GM19372 (cell line): ENCODE measurements around the gene GNB1.
"Not testable (repeated sequence)": the region's sequence is repeated elsewhere in the genome, so short reads cannot be mapped to it uniquely, and the experiment has no call there.

Experiments used
- ATAC-seq: cut with Tn5 transposase; IDR thresholded peaks from one replicate; pipeline ENCODE4 v1.9.1; 2021; ENCODE audit warnings: mild to moderate bottlenecking, low read depth, moderate library complexity; ENCODE audit not compliant: unreplicated experiment

GNB1 gene

DNA sequence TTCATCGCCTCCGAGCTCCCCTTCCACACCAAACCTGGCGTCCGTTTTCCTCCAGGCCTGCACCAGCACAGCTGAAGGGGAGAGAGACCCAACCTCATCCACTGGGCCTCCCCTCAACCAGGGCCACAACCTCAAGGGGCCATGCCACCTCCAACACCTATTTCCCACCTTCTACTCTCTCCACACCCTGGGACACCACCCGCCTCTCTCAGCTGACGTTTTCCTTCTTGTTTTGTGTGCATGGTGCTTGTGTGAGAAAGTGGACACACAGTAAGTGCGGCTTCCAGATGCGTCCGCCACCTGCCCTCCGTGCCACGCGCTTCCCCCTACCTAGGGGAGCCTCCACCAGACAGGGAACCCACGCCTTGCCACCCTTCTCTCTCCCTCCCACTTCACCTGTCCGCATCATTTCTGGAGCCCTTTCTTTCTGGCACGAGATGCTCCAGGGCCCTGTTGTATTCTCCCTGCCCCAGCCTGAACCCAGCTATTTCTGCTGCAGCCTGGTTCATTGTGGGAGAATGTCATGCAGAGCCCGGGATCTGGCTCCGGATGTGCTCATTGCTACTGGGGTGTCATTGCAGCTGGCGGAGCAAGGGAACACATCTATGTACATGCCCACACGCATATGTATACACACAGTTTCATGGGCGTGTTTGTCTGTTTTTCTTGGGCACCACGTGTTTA is 1.3 kb upstream of the GNB1 start:
- ATAC-seq = no peak

GRCh38 chr1:1891349-1892078 is 627 bp upstream of the GNB1 start:
- ATAC-seq = peak; percentile 13

DNA sequence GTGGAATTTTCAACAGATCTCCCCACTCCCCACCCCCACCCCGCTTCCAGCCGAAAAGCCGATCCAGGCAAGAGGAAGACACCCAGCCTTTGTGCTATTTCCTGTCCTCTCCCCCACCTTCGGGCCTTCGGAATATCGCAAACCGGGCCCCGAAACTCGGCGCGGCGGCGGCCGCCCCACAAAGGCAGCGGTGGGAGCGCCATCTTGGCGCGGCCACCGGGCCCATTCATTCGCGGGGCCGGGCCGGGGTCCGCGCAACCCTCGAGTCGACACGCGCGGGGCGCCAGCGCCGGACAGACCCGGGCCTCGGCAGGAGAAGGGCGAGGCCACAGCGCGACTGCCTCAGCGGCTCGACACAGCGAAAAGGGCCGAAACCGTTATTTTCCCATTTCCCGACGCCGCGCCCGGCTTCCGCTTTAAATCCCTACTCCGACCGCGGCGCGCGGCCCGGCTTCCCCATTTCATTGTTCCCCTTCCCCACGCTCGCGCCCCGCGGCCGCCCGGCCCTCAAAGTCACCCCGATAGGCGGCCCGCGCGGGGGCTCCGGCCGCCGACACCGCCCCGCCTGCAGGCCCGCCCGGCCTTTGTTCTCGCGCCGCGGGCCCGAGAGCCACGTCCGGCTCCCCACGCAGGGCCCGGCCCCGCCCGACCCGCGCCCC is 911 bp downstream of the GNB1 start:
- ATAC-seq = peak; percentile 29

DNA sequence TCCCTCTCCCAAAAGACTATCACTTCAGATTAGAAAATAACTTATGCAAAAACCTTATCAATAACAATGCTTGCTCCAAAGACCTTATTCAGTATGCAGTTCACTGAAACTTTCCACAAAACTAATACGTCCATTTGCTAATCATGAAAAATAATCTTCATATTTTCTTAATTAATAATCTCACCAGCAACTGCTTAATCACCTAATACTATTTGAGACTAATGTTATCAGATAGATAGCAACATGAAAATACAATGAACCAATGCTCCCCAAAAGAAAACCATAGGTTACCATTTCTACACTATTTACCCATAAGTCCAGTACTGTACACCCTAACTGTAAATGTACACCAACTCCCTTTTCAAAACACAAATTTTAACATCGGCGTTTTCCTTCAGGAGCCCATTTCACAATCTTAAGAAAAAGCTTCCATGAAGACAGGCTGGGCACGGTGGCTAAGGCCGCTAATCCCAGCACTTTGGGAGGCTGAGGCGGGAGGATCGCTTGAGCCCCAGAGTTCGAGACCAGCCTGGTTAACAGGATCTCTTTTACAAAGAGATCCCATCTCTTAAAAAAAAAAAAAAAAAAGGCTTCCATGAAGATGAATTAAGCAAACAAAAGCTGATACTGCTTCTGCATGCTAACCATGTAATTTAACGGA is 1.7 kb downstream of the GNB1 start:
- ATAC-seq = no peak

GRCh38 chr1:1883890-1884289 is 7.0 kb downstream of the GNB1 start:
- ATAC-seq = not testable (repeated sequence)

GRCh38 chr1:1883092-1883873 is 7.6 kb downstream of the GNB1 start:
- ATAC-seq = no peak

DNA sequence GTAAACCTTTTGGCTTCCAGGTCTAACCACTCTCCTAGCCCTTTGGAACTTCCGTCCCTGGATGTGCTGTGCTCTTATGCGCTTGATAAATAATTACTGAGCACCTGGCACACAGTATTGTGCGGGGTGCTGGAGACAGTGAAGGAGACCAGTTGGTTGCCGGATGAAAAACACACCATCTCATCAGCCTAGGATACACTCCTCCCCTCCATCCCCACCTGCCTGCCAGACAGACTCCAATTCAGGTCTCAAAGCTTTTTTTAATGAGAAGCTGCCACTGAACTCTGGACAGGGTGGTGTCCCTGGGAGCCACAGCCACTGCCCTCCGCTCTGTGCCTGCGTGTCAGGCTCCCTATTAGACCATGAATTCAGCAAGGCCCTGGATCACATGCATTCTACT is 9.2 kb downstream of the GNB1 start:
- no peak for ATAC-seq

DNA sequence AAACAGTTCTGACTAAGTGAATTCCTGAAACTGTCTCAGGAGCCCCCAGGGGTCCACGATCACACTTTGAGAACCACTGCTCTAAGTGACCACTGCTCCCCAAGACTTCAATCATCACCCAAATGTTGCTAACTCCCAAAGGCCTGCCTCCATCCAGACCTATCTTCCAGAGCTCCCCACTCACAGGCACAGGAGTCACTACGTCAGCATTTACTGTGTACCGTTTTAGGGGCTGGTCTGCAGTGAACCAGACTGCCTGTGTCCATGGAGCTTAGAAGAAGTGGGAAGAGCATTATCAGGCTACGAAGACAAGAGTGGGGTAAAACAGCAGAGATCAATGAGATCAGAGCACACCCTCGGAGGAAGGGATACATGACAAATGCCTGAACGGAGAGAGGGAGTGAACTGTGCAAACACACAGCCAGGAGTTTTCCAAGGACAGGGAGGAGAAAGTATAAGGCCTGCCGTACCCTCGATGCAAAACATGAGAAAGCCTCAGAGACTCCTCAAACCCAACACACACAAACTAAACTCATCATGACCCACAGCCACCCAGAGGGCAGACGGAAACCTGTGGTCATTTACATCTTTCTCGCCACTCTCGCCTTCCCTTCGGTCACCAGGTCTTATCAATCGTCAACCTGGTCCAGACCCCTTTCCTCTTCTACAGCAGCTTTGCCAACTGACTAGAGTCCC is 10.1 kb downstream of the GNB1 start:
- ATAC-seq = no peak

GRCh38 chr1:1879942-1880341 is 10.9 kb downstream of the GNB1 start:
- no peak for ATAC-seq

- no peak for ATAC-seq
Measured at GRCh38 chr1:1877865-1878436, 12.9 kb downstream of the GNB1 start.

- ATAC-seq = no peak
Measured at GRCh38 chr1:1876335-1876930, 14.5 kb downstream of the GNB1 start.

DNA sequence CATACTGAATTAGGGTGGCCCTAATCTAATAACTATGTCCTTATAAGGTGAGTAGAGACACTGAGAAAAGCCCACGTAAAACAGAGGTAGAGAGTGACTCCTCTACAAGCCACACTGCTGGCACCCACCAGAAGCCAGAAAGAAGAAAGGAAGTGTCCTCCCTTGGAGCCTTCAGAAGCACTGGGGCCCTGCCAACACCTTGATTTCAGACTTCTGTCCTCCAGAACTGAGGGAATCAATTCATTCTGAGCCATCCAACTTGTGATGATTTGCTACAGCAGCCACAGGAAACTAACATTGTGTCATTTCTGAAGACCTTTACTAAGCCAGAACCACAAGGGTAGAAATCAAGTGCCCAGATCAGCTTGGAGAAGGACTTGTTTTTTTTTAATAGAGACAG is 15.0 kb downstream of the GNB1 start:
- no peak for ATAC-seq

GRCh38 chr1:1874901-1875300 is 16.0 kb downstream of the GNB1 start:
- ATAC-seq = no peak

DNA sequence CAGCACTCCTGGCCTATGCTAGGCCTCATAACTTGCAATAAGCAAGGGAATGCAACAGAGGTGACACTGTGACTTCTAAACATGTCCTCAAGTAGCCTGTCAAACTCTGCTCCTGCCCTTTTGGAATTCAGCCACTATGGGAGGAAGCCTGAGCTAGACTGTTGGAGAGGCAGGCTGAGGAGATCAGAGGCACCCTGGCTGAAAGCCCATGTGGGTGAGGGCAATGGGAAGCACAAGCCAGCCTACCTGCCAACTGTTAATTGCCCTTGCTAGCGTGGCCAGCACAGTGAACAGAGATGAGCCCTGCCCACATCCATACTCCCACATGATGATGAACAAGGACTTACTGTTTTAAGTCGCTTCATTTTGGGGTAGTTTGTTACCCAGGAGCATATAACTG is 17.7 kb downstream of the GNB1 start:
- no peak for ATAC-seq

DNA sequence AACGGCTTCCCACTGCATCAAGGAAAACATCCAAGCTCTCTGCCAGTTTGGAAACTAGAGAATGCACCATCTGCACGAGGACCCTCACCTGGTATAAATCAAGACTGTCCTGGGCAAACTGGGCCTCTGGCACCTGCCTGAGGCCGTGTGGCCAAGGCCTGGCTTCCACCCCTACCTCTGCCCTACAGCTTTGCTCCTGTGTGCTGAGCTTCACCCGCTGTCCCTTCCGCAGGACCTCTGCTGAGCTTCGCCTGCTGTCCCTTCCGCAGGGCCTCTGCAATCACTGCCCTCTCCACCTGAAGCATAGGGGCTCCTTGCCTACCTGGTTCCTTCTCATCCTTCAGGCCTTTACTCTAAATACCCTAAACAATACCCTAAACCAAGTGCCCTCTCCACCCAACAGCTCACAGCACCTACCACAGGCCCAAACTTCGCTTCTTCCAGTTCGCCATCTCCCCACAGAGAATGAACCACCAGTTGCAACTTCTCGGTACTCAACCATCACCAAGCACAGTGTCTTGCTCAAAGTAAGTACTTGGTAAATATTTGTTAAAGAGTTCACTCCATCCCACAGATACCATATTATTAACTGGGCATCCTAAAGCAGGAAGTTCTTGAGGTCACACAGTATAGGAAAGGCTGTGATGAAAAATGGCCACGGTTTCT is 18.4 kb downstream of the GNB1 start:
- no peak for ATAC-seq

GRCh38 chr1:1869469-1869868 is 21.4 kb downstream of the GNB1 start:
- no peak for ATAC-seq

DNA sequence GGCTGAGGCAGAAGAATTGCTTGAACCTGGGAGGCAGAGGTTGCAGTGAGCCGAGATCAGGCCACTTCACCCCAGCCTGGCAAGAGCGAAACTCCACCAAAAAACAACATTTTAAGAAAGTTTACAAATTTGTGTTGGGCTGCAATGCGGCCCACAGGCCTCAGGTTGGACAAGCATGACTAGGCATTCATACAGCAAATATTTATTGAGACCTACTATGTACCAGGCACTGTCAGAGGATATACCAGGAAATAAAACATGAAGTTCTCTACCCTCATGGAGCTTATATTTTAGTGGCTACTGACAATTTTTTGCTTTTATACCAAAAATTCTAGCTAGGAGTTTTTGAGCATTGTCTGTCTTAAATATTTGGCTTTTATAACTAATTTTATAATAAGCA is 23.7 kb downstream of the GNB1 start:
- ATAC-seq = no peak

GRCh38 chr1:1862905-1863547 is 27.9 kb downstream of the GNB1 start:
- no peak for ATAC-seq
